A673 (cell line): Measurements from ENCODE around the gene CABP4. TPM values are rescaled to one million over a fixed set of nuclear protein-coding genes. Genes with fewer than 3 reads are reported as not detected.

Experiments
- BruUV-seq: library from RNA; stranded (reverse); fragments of 400-500 nt; replicated peaks from 2 replicates; lab custom pipeline; 2021; lab: Mats Ljungman, UMichigan
- CTCF ChIA-PET: fragments of 300-600 bp; sonication (Branson Sonifier 250); formaldehyde crosslinking; loops from one replicate; lab custom pipeline; 2022; ENCODE audit warnings: antibody characterized with exemption; lab: Charles Lee
- POLR2A ChIA-PET: fragments of 300-600 bp; sonication (Branson Sonifier 250); formaldehyde crosslinking; loops from one replicate; lab custom pipeline; 2022; ENCODE audit warnings: antibody characterized with exemption; ENCODE audit not compliant: low non-redundant PET; lab: Charles Lee
- DNase-seq: peaks from one replicate; pipeline ENCODE4 v3.0.0-alpha.2; 2015; ENCODE audit warnings: low spot score
- H3K27ac ChIP-seq: fragments of 200-600 bp; sonication (generic); 2 replicates; pipeline ENCODE4 v1.5.1; 2016; ENCODE audit warnings: mixed run types, low read depth, mild to moderate bottlenecking, mixed read lengths, antibody characterized with exemption, low read length; ENCODE audit not compliant: poor library complexity, severe bottlenecking
- H3K27me3 ChIP-seq: fragments of 200-600 bp; sonication (generic); replicated peaks from 2 replicates; pipeline ENCODE4 v1.6.1; 2017; ENCODE audit warnings: mixed run types, low read depth, mild to moderate bottlenecking, mixed read lengths, antibody characterized with exemption, low read length; ENCODE audit not compliant: insufficient read depth, poor library complexity
- H3K36me3 ChIP-seq: fragments of 200-600 bp; sonication (generic); 2 replicates; pipeline ENCODE4 v1.6.1; 2016; ENCODE audit warnings: mixed run types, mild to moderate bottlenecking, mixed read lengths, antibody characterized with exemption, low read length; ENCODE audit not compliant: insufficient read depth, poor library complexity, severe bottlenecking
- H3K4me1 ChIP-seq: fragments of 200-600 bp; sonication (generic); 2 replicates; pipeline ENCODE4 v1.6.1; 2017; ENCODE audit warnings: mixed run types, mild to moderate bottlenecking, mixed read lengths, antibody characterized with exemption, low read length; ENCODE audit not compliant: insufficient read depth, poor library complexity, severe bottlenecking
- H3K4me3 ChIP-seq: fragments of 200-600 bp; sonication (generic); 2 replicates; pipeline ENCODE4 v1.5.1; 2016; ENCODE audit warnings: low read depth, mixed run types, mild to moderate bottlenecking, mixed read lengths, low read length; ENCODE audit not compliant: poor library complexity, severe bottlenecking
- H3K9me3 ChIP-seq: fragments of 200-600 bp; sonication (generic); 2 replicates; pipeline ENCODE4 v1.6.1; 2016; ENCODE audit warnings: mixed run types, low read depth, mild to moderate bottlenecking, mixed read lengths, antibody characterized with exemption, low read length; ENCODE audit not compliant: poor library complexity, severe bottlenecking
- EZH2 ChIP-seq: fragments of 200-600 bp; sonication (generic); IDR thresholded peaks from 2 replicates; pipeline ENCODE4 v1.6.1; 2017; ENCODE audit warnings: borderline replicate concordance, low read depth, mild to moderate bottlenecking, mixed read lengths, antibody characterized with exemption, low read length; ENCODE audit not compliant: poor library complexity, severe bottlenecking
- intact Hi-C: fragments of 100-400 bp; cut with micrococcal nuclease; formaldehyde crosslinking; loops from one replicate; pipeline ENCODE4 v1.10.0; 2022; ENCODE audit not compliant: unreplicated experiment
- total RNA-seq: library from RNA; stranded (reverse); gene quantifications from 2 replicates; pipeline ENCODE4 v1.2.3, GENCODE V29; 2021
- TF ChIP-seq, protein P1 (sequence below): fragments of 300-800, 200-600 bp; sonication (generic); conservative IDR thresholded peaks from 2 replicates; pipeline ENCODE4 v1.5.1; 2017; ENCODE audit warnings: low read depth, mild to moderate bottlenecking, antibody characterized with exemption, low read length, moderate library complexity, mixed read lengths

The CABP4 gene
- total RNA-seq, 1 experiment from 2014 or later = not detected

- Histone ChIP-seq H3K4me3 (peak overlapping the region; percentile 75), H3K9me3 (no peaks in the 10 kb centered on the region), H3K27ac (no peak overlapping the region), H3K4me1 (peaks cover 46% of the 10 kb centered on the region), H3K36me3 (peaks cover 4% of the 10 kb centered on the region), H3K27me3 (no peaks in the 10 kb centered on the region)
- no TSS peak for BruUV-seq
- ChIA-PET POLR2A (no interaction called here), CTCF (no interaction called here)
- DNase-seq = no peak
- intact Hi-C loops = no loop called here
- TF ChIP-seq, protein P1, sequence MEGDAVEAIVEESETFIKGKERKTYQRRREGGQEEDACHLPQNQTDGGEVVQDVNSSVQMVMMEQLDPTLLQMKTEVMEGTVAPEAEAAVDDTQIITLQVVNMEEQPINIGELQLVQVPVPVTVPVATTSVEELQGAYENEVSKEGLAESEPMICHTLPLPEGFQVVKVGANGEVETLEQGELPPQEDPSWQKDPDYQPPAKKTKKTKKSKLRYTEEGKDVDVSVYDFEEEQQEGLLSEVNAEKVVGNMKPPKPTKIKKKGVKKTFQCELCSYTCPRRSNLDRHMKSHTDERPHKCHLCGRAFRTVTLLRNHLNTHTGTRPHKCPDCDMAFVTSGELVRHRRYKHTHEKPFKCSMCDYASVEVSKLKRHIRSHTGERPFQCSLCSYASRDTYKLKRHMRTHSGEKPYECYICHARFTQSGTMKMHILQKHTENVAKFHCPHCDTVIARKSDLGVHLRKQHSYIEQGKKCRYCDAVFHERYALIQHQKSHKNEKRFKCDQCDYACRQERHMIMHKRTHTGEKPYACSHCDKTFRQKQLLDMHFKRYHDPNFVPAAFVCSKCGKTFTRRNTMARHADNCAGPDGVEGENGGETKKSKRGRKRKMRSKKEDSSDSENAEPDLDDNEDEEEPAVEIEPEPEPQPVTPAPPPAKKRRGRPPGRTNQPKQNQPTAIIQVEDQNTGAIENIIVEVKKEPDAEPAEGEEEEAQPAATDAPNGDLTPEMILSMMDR = no peak
- no peak for TF ChIP-seq EZH2
These were observed 48.2 kb downstream of the CABP4 start for GRCh38 chr11:67503119-67504004.

DNA sequence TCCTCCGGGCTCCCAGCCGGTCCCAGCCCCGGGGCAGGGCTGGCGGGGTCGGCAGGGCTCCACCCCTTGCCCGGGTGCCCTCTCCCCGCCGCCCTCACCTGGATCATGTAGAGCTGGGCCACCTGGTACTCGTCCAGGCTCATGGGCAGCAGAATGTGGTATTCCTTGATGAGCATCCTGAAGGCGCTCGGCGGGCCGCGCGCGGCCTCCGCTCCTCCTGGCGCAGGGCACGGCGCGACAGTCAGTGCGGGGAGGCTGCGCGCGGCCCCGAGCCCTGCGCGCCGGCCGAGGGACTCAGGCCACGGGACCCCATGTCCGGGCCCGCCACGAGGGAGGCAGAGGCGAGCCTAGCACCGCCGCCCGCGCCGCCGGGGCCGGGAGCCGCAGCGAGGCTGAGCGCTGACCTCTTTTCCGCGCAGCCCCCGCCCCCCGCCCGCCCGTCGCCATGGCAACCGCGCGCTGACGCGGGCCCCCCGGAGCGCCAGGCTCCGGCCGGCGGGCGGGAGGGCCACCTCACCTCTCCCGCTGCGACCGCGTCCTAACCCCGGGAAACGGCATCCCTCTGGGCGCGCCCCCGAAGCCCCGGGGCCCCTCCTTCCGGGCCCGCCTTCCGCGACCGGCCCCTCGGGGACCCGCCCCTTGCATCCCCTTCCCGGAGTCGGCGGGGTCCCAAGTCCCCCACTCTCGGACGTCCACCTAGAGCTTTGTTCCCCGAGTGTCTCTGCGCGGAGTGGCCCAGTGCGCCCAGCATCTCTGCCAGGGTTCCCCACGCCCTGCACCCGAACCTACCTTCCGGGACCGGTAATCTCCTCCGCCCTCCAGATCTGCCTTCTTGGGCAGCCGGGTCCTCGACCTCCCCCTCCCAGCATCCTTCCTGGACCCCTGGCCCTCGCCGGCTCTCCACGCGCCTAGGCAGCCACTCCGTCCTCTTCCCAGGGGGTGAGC is 49.1 kb downstream of the CABP4 start:
- H3K27ac ChIP-seq = peak overlapping the region; percentile 55
- intact Hi-C loops = no loop called here
- POLR2A ChIA-PET = no interaction called here
- no peaks in the 10 kb centered on the region for H3K27me3 ChIP-seq
- H3K4me1 ChIP-seq = peaks cover 46% of the 10 kb centered on the region
- CTCF ChIA-PET = no interaction called here
- peaks cover 4% of the 10 kb centered on the region for H3K36me3 ChIP-seq
- peak; percentile 45 for DNase-seq
- BruUV-seq = no TSS peak
- TF ChIP-seq, protein P1 = no peak
- no peak for TF ChIP-seq EZH2
- H3K4me3 ChIP-seq = peak overlapping the region; percentile 75
- no peaks in the 10 kb centered on the region for H3K9me3 ChIP-seq

- peak within 1 kb of the TSS; percentile 75 for H3K4me3 ChIP-seq
- peak within 1 kb of the TSS; percentile 55 for H3K27ac ChIP-seq
- BruUV-seq = no TSS peak
- no peak for TF ChIP-seq EZH2
- TF ChIP-seq, protein P1 = no peak
- ChIA-PET CTCF (no interaction called here), POLR2A (no interaction called here)
- DNase-seq = peak; percentile 81
- no peaks in the 10 kb centered on the region for H3K27me3 ChIP-seq
- peaks cover 46% of the 10 kb centered on the region for H3K4me1 ChIP-seq
- intact Hi-C loops = loop anchor here (5.0 kb wide), 2 partner anchors 113 to 153 kb away; partner anchors contain the start of genes POLD4 and RAD9A
- no peaks in the 10 kb centered on the region for H3K9me3 ChIP-seq
- peaks cover 4% of the 10 kb centered on the region for H3K36me3 ChIP-seq
These were observed 49.9 kb downstream of the CABP4 start, which contains the start of gene PITPNM1 for GRCh38 chr11:67504950-67505581. Gene PITPNM1, minus strand, starts transcription at chr11:67505363. Its CDS starts 1,183 bp downstream, at chr11:67504180.
